ENCODE data around the gene OPN1SW. TPM values are rescaled to one million over a fixed set of nuclear protein-coding genes. Genes with fewer than 3 reads are reported as not detected.

OPN1SW gene
- total RNA-seq, 1 donor = not detected

- no peak for TF ChIP-seq CTCF (IDR thresholded peaks at IDR 0.05; ENCODE audit: insufficient read depth, low read depth, low read length)
- DNase-seq (ENCODE audit: low read depth) = no peak
- peak overlapping the region; percentile 80 for H3K4me3 ChIP-seq (ENCODE audit: low read depth, low read length)
Observed at GRCh38 chr7:128741491-128741890, 34.1 kb downstream of the OPN1SW start.

- DNase-seq (ENCODE audit: low read depth) = peak; percentile 24
- TF ChIP-seq CTCF (IDR thresholded peaks at IDR 0.05; ENCODE audit: insufficient read depth, low read depth, low read length) = no peak
- peak overlapping the region; percentile 80 for H3K4me3 ChIP-seq (ENCODE audit: low read depth, low read length)
Observed at GRCh38 chr7:128740996-128741395, 34.6 kb downstream of the OPN1SW start.

GRCh38 chr7:128739990-128740682 is 35.5 kb downstream of the OPN1SW start:
- TF ChIP-seq CTCF (IDR thresholded peaks at IDR 0.05; ENCODE audit: insufficient read depth, low read depth, low read length) = no peak
- peak overlapping the region; percentile 80 for H3K4me3 ChIP-seq (ENCODE audit: low read depth, low read length)
- DNase-seq (ENCODE audit: low read depth) = no peak

GRCh38 chr7:128739048-128739962 is 36.3 kb downstream of the OPN1SW start, which contains the start of gene CALU:
Gene CALU (plus strand): TSS chr7:128739359. CDS start chr7:128748584, 9,225 bp downstream.
- DNase-seq (ENCODE audit: low read depth) = peak; percentile 98
- H3K4me3 ChIP-seq (ENCODE audit: low read depth, low read length) = peak within 1 kb of the TSS; percentile 80
- no peak for TF ChIP-seq CTCF (IDR thresholded peaks at IDR 0.05; ENCODE audit: insufficient read depth, low read depth, low read length)

- no peak for TF ChIP-seq CTCF (IDR thresholded peaks at IDR 0.05; ENCODE audit: insufficient read depth, low read depth, low read length)
- peak overlapping the region; percentile 80 for H3K4me3 ChIP-seq (ENCODE audit: low read depth, low read length)
- no peak for DNase-seq (ENCODE audit: low read depth)
Observed at GRCh38 chr7:128738570-128739047, 37.0 kb downstream of the OPN1SW start.

- TF ChIP-seq CTCF (IDR thresholded peaks at IDR 0.05; ENCODE audit: insufficient read depth, low read depth, low read length) = no peak
Observed at GRCh38 chr7:128737867-128738385, 37.7 kb downstream of the OPN1SW start.

More at GRCh38 chr7:128737867-128738385, 37.7 kb downstream of the OPN1SW start:
- no peak overlapping the region for H3K4me3 ChIP-seq (ENCODE audit: low read depth, low read length)
- DNase-seq (ENCODE audit: low read depth) = peak; percentile 84

Data from fibroblast of villous mesenchyme (primary cell).